Parathyroid adenoma (tissue), 2 donors: Measurements from ENCODE around the gene MDM2.

Experiments
- H2AFZ ChIP-seq: fragments of 300-600 bp; sonication (generic); one replicate; pipeline ENCODE4 v1.7.0; 2017; ENCODE audit warnings: antibody characterized with exemption, mild to moderate bottlenecking
- H3K27ac ChIP-seq: fragments of 300-600 bp; sonication (generic); one replicate; pipeline ENCODE4 v1.7.0; 2017
- H3K27me3 ChIP-seq: fragments of 300-600 bp; sonication (generic); one replicate; pipeline ENCODE4 v1.7.0; 2017; ENCODE audit warnings: low read length; ENCODE audit not compliant: control insufficient read depth, insufficient read depth
- H3K36me3 ChIP-seq: fragments of 300-600 bp; sonication (generic); one replicate; pipeline ENCODE4 v1.7.0; 2017; ENCODE audit warnings: low read length; ENCODE audit not compliant: control insufficient read depth, insufficient read depth
- H3K4me1 ChIP-seq: fragments of 300-600 bp; sonication (generic); one replicate; pipeline ENCODE4 v1.7.0; 2017; ENCODE audit warnings: control low read depth
- H3K4me2 ChIP-seq: fragments of 300-600 bp; sonication (generic); one replicate; pipeline ENCODE4 v1.7.0; 2017; ENCODE audit warnings: low read length
- H3K4me3 ChIP-seq: fragments of 300-600 bp; sonication (generic); one replicate; pipeline ENCODE4 v1.7.0; 2017; ENCODE audit warnings: low read depth, low read length
- H3K79me2 ChIP-seq: fragments of 300-600 bp; sonication (generic); one replicate; pipeline ENCODE4 v1.7.0; 2017; ENCODE audit warnings: control low read depth
- H3K9ac ChIP-seq: fragments of 300-600 bp; sonication (generic); one replicate; pipeline ENCODE4 v1.7.0; 2017; ENCODE audit warnings: mild to moderate bottlenecking
- H3K9me3 ChIP-seq: fragments of 300-600 bp; sonication (generic); one replicate; pipeline ENCODE4 v1.7.0; 2017; ENCODE audit warnings: low read length; ENCODE audit not compliant: control insufficient read depth
- CTCF ChIP-seq: fragments of 300-600 bp; sonication (generic); IDR thresholded peaks from one replicate; pipeline ENCODE4 v1.7.0; 2017; ENCODE audit warnings: antibody characterized with exemption, mild to moderate bottlenecking
- donor health status: primary hyperparathyroidism.

The MDM2 gene

GRCh38 chr12:68871396-68871795, 63.4 kb downstream of the MDM2 start:
- Histone ChIP-seq H3K36me3 (no peaks in the 10 kb centered on the region), H3K4me2 (no peak overlapping the region), H3K27me3 (no peaks in the 10 kb centered on the region), H3K27ac (no peak overlapping the region), H3K9ac (no peak overlapping the region), H3K4me1 (no peaks in the 10 kb centered on the region), H3K9me3 (no peaks in the 10 kb centered on the region), H2AFZ (no peak overlapping the region), H3K4me3 (no peak overlapping the region), H3K79me2 (no peaks in the 10 kb centered on the region)
- TF ChIP-seq CTCF, result no peak

GRCh38 chr12:68871921-68872320, 63.9 kb downstream of the MDM2 start:
- no peaks in the 10 kb centered on the region for H3K4me1 ChIP-seq
- no peak overlapping the region for H3K4me2 ChIP-seq
- H3K27ac ChIP-seq, result no peak overlapping the region
- H3K79me2 ChIP-seq, result no peaks in the 10 kb centered on the region
- H3K36me3 ChIP-seq, result no peaks in the 10 kb centered on the region
- no peak for TF ChIP-seq CTCF
- H3K9me3 ChIP-seq, result no peaks in the 10 kb centered on the region
- no peak overlapping the region for H2AFZ ChIP-seq
- H3K4me3 ChIP-seq, result no peak overlapping the region
- no peak overlapping the region for H3K9ac ChIP-seq
- H3K27me3 ChIP-seq, result no peaks in the 10 kb centered on the region

GRCh38 chr12:68873316-68873715, 65.3 kb downstream of the MDM2 start:
- Histone ChIP-seq H3K36me3 (no peaks in the 10 kb centered on the region), H3K9me3 (no peaks in the 10 kb centered on the region), H3K27ac (no peak overlapping the region), H3K4me1 (no peaks in the 10 kb centered on the region), H3K79me2 (no peaks in the 10 kb centered on the region), H3K27me3 (no peaks in the 10 kb centered on the region), H3K9ac (no peak overlapping the region), H3K4me2 (no peak overlapping the region), H2AFZ (no peak overlapping the region), H3K4me3 (no peak overlapping the region)
- no peak for TF ChIP-seq CTCF

GRCh38 chr12:68876461-68876860, 68.5 kb downstream of the MDM2 start:
- no peaks in the 10 kb centered on the region for H3K9me3 ChIP-seq
- H3K27me3 ChIP-seq, result no peaks in the 10 kb centered on the region
- no peaks in the 10 kb centered on the region for H3K36me3 ChIP-seq
- no peak overlapping the region for H3K9ac ChIP-seq
- no peak overlapping the region for H2AFZ ChIP-seq
- H3K4me3 ChIP-seq, result no peak overlapping the region
- H3K4me1 ChIP-seq, result no peaks in the 10 kb centered on the region
- H3K79me2 ChIP-seq, result no peaks in the 10 kb centered on the region
- H3K4me2 ChIP-seq, result no peak overlapping the region
- H3K27ac ChIP-seq, result no peak overlapping the region
- TF ChIP-seq CTCF, result no peak

- H2AFZ ChIP-seq, result no peak overlapping the region
- H3K27ac ChIP-seq, result no peak overlapping the region
- no peaks in the 10 kb centered on the region for H3K27me3 ChIP-seq
- H3K79me2 ChIP-seq, result no peaks in the 10 kb centered on the region
- no peak overlapping the region for H3K4me3 ChIP-seq
- no peak for TF ChIP-seq CTCF
- no peaks in the 10 kb centered on the region for H3K36me3 ChIP-seq
- H3K9ac ChIP-seq, result no peak overlapping the region
- H3K9me3 ChIP-seq, result no peaks in the 10 kb centered on the region
- H3K4me2 ChIP-seq, result no peak overlapping the region
- no peaks in the 10 kb centered on the region for H3K4me1 ChIP-seq
Observed at GRCh38 chr12:68877583-68877982, 69.6 kb downstream of the MDM2 start.
